CD4-positive, alpha-beta T cell treated with Interleukin-1 beta for 1 hour (primary cell): ENCODE measurements around the gene SLBP.

Experiments used
- DNase-seq, 2 donors: peaks; one replicate each; pipeline ENCODE4 v3.0.0-alpha.2; 2020 to 2022

SLBP gene

DNA sequence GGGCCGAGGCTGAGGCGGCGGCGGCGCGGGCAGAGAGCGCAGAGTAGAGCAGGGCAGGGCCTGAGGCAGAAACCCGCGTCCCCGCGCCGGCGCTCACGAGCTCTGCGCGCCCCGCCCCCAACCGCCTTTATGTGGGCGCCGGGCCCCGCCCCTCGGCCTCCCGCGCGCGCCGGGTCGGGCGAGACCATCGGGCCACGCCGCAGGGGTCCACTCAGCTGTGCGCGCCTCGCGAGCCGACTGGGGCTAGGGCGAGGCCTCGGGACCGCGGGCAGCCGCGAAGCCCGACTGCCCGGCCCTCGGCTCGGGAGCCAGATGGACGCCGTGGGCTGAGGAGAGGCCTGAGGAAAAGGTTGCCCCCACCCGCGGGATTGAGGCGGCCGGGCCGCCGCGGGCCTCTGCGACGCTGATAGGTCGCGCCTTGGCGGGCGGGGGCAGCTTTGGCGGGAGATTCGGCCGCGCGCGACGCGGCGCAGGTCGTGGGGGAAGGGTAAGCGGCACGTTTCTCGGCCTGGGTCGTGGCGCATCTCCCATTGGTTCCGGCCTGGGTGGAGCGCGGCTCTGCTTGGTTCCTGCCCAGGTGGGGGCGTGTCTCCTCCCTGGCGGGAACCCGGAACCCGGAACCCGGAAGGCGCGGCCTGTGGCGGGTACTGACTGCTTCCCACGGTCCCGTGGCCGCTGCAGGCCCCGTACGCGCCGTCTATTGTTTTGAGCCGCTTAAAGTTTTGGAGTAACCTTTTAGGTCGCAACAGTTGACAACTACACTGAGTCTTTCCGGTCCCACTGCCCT is at the start of gene SLBP:
Gene SLBP, minus strand, starts transcription at position 104 of the 787 bp plus-strand sequence. CDS start 131 bp downstream, outside the sequence.
- DNase-seq, result peak; percentile 99

DNA sequence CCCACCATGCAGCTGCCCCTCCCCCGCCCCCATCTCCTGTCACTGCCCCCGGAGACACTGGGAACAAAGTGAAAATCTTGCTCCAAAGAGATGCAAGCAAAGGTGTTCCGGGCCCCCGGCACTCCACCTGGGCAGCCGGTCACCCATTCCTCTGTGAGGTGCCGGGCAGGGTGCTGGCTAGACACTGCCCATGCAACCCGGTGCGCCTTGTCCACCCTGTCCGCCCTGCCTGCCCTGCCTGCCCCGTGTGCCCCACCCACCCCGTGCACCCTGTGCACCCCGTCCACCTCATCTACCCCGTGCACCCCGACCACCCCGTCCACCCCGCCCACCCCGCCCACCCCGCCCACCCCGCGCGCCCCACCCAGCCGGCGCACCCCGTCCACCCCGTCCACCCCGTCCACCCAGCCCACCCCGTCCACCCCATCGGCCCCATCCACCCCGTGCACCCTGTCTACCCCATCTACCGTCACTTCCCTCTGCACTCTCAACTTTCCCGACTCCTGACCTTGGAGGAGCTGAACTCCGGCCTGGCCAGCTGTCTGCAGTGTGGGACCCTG is 49.1 kb upstream of the SLBP start:
- no peak for DNase-seq

DNA sequence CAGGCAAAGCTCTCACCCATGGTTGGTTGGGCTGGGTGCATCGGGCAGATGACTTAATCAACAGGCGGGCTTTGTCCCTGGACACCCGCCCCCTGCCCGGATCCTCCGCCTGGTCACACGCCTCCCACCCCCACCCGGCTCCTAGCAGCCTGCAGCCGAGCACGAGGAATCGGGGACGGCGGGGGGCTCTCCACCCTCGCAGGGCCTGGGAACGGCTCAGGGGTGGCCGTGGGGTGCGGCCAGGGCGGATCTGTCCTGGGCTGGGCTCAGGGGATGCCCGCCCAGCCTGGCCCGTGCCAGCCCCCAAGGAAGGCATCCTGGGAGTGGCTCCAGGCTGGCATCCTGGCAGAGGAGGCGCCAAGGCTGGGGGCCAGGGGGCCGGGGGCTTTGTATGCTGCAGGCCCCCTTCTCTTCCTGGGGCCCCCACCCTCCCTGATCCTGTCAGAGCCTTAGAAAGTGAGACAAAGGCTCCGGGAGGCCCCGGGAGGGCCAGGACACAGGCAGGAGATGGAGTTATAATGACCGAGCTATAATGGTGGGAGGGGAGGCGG is 48.5 kb upstream of the SLBP start:
- no peak for DNase-seq

DNA sequence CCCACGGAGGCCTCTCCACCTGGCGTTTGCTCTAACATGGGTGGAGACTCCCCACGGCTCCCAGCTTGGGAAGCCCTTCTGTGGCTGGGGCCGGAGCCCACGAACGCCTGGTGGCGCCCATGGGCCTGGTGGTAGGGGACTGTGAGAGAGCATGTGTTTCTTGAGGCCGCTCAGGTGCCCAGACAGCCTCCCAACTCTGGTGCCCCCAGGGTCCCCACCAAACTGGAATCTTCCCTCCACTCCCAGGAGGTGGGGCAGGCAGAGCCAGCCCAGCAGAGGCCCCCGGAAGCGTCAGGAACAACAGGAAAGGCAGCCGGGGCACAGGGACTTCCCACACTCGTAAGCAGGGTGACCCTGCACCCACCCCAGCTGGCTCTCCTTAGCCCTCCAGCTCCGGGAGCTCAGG is 47.7 kb upstream of the SLBP start:
- no peak for DNase-seq

DNA sequence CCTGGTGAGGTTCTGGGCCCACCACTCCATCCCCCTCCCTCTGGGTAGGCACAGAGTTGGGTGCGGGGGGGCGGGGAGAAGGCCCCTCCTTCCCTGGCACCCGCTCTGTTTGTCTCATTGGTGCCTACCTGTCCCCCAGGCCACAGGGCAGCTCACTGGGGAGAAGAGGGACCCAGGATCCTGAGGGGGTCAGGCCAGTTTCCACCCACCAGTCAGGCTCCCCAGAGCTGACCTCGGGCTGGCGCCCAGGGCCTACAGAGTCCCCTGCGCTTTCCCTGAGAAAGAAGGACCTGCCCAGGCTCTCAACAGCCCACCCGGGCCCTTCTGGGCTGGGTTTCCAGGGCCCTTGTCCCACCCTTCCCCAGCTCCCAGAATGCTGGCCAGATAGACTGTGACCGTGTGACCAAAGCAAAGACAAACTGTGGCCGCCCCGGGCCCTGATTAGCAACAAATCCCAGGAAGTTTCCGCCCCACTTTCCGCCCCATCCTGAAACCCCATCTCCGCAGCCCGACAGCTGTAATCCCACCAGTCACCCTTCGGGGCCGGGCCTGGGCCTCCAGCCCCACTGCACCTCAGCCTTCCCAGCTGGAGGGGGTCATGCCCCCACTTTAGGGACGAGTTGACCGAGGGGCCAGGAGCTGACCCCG is 47.2 kb upstream of the SLBP start:
- DNase-seq, result no peak

DNA sequence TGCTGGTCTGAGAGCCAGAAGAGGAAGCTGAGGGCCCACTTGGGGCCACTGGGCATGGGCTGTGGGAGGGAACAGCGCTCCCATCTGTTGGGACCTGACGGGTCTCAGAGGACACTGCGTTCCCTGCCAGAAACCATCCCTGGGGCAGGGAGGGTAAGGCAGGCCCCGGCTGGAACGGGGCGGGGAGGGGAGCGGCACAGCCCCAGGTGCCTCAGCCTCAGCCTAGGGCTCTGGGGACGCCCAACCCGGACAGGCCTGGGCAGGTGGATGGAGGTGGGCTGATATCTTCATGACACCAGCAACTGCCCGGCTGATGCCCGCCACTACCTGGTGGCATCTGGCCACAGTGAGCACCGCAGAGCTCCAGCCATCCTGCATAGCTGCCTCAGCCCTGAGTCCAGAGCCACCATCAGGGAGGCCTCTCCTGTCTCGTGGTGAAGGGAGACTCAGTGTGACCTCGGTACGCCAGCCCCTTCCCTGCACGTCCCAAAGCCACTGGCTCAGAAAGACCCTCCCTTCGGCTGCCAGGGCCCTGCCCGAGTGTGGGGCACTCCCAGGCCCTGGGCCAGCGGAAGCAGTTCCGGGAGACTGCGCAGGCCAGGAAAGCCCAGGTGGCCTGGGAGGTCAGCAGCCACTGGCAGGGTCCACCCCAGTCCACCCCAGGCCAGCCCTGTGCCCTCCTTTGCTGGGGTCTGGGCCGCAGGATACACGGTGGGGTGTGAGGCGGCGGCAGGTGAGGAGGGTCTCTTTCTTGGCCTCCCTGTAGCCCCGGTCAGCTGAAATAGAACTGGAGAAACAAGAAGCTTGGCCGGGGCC is 46.4 kb upstream of the SLBP start:
- DNase-seq, result no peak

DNA sequence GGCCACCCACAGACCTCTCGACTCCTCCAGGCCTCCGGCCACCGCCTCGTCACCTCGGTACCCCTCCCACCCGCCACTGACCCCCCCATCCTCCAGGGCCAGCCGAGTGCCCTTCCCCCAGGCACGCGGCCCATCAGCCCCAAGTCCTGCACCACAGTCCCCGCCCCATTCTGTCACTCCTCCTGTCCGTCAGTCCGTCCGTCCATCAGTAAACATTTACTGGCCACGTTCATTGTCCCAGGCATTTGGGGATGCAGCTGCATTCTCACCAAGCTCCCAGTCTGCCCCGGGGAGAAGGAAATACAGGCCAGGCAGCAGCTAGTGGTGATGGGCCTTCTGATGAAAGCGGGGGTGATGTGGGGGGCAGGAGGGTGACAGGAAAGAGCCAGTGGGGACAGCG is 45.7 kb upstream of the SLBP start:
- no peak for DNase-seq

DNA sequence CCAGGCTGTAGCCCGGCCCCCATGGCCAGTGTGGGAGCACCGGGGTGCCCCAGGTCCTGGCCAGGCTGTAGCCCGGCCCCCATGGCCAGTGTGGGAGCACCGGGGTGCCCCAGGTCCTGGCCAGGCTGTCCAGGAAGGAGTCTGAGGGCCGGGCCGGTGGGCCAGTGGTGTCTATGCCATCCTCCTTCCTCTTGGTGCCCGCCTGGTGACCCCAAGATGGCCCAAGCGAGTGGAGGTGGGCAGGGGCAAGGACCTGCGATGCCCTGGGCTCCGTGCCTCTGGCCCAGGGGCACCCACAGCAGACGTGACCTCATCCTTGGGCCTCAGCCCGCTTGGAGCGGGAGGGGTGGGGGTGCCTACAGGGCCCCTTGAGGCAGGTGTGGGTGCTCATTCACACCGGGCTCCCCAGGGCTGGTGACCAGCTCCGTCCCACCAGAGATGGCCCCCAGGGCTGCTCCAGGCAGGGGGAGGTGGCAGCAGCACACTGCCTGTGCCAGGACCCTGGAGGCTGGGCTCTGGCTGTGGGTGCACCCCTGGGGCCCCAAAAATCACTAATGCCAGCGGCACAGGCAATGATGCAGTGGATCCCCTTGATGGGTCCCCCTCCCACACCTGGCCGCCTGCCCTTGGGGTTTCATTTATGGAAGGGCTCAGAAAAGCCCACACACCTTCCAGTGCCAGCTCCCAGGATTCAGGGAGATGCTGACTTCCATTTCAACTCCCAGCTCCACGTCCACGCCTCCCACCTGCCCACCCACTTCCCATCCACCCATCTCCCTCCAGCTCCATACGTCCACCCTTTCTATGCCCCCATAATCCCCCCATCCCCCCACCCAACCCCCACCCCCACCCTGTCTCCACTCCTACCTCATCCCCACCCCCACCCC is 45.0 kb upstream of the SLBP start:
- no peak for DNase-seq

DNA sequence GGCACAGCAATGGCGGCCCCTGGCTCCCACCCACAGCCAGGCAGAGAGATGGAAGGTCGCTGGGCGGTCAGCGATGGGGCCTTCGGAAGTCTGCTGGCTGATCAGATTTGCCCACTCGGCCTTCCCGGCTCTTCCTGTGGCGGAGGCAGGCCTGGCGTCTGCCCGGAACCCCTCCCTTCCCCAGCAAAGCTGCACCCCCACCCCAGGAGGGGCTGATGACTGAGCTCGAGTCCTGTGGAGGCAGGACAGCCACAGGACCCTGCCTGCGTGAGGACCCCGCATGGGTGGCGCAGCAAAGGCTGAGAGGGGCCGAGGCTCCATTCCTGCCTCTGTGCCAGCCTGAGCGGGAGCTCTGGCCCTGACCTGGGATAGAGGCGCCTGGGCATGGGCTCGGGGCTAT is 44.0 kb upstream of the SLBP start:
- no peak for DNase-seq

DNA sequence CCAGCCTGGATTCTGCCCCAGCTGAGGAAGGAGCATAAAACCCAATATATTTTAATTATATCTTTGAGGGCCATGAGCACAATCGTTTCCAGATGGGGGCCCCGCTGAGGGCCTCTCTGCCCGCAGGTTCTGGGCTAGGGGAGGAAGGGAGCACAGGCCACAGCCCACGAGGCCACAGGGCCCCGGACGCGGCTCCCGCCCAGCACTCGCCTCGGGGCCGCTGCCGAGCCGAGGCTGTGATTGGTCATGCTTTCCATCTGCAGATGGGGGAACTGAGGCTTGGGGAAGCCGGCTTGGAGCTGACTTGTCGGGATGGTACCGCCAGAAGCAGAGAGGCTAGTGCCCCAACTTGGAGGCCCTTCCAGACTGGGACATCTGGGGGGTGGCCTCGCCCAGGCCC is 43.2 kb upstream of the SLBP start:
- DNase-seq, result no peak

DNA sequence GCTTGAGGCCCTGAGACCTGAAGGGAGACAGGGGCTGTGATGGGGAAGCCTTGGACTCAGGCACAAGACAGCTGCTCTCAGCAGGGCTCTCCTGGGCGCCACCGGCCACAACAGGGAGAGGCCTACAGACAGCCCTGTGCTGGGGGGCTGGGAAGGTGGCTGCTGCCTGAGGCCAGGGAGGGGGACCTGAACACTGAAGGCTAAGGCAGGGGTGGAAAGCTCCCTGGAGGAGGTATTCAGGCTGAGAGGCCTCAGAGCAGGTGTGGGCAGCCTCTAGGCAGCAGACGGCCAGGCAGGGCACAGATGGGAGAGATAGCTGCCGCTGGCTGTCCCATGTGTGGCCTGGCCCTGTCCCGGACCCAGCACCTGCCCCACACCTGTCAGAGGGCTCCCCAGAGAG is 42.2 kb upstream of the SLBP start:
- DNase-seq, result no peak

DNA sequence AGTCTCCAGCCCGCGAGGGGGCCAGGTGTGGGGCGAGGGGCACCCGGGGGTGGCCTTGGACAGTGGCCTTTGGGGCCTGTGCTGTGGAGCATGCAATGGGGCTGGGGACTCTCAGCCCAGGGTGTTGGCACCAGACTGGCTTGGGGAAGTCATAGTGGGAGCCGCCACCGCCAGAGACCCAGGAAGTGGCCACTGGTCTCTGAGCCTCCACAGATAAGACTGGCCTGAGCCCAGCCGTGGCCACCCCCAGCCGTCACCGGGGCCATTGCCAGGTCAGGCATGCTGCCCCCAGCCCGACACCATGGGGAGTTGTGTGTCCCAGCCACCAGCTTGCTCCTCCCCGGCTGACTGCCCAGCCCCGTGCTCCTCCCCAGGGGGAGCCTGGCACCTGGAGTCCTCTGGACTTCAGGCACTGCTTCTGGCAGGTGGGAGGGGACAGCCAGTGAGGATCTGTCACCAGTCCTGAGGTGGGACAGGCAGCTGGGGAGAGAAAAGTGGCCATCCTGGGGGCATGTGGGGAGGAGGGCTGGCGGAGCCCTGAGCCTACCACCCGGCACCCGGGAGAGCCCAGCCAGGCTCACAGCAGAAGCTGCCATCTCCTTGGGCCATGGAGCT is 41.7 kb upstream of the SLBP start:
- DNase-seq, result no peak

DNA sequence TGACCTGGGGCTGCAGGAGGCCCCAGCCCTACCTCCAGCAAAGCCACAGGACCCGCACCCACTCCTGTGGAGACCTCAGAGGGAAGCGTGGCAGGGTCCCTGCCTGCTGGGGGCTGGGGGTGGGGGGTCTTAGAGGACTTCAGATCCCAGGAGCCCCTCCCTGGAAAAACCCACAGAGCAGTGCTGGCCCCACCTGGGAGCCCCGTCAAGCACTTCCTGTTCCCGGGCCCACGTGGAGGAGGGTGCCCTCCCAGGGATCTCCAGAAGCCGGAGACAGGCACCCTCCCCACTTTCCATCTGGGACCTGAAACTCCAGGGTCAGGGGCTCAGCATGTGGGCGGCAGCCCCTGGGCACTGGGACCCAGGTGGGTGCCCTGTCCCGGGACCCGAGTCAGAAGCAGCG is 41.2 kb upstream of the SLBP start:
- no peak for DNase-seq

DNA sequence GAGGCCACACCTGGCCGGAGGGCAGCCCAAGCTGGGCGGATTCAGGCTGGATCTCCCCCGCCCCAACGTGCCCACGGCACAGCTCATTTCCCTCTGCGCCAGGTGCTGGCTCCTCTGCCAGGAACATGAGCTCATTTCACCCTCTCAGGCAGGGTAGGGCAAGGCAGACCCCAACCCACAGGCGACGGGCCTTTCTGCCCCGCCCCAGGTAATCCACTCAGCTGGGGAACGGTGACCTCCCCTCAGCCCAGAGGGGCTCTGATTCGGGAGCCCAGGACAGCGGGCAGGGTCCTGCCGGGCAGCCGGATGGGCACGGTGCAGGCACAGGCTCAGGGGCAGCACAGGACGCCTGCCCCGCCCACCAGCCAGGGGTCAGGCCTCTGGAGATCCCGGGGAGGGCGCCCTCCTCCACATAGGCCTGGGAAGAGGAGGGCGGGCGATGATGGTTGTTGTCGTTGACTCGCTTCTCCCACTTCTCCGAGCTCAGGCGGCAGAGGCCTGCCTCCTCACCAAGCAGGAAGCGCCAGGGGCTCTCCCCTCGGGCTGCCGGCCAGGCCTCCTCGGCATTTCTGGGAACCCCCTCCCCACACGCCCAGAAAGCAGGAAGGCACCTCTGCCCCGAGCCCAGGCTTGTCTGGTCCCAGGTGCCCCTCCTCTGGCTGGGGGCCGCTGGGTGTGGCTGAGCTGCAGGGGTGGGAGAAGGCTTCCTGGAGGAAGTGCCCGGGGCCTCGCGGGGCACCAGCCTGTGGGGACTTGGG is 40.3 kb upstream of the SLBP start:
- DNase-seq, result peak; percentile 7 to 15

DNA sequence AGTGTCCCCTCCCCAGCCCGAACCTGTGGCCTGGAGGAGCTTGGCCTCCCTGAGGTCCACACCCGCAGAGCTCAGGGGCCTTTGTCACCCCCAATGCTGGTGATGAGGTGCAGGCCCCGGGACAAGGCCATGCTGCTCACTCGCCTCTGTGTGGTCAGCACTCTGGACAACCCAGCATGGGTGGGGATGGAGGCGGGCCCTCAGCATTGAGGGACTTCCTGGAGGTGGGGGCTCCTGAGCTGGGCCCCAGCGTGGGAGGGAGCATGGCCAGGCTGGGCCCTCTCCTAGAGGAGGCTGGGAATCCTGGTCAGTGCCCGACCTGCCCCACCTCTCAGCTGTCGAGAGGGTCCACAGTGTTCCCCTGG is 39.8 kb upstream of the SLBP start:
- DNase-seq, result no peak

DNA sequence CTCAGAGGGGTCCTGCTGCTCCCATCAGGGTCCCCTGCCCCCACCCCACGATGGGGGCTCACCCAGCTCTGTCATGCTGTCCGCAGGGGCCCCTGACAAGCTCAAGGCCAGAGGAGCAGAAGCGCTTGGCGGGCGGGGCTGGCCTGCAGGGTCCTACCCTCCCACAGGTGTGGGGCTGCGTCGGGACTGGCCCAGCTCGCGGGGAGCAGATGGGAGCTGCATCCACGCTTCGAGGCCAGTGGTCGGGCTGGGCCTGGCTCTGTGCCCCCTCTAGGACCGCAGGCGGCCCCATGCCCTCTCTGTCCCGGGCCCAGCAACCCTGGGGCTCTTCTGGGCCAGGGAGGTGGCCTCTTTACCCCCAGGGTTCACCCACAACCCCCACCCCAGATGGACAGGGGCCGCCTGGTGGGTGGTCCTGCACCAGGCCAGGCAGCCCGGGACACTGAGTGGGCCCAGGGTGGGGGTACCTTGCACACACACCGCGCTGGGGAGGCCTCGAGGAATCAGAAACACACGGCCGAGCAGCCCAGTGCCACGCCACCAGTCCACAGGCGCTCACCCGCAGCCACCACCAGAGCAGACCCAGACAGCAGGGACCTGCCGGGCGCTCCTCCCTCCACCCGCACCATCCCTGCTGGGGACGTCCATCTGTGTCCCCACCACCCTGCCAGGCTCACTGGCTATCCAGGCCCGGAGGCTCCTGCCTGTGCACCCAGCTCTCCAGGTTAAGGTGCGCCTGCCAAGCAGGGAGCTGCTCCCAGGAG is 39.2 kb upstream of the SLBP start:
- no peak for DNase-seq

DNA sequence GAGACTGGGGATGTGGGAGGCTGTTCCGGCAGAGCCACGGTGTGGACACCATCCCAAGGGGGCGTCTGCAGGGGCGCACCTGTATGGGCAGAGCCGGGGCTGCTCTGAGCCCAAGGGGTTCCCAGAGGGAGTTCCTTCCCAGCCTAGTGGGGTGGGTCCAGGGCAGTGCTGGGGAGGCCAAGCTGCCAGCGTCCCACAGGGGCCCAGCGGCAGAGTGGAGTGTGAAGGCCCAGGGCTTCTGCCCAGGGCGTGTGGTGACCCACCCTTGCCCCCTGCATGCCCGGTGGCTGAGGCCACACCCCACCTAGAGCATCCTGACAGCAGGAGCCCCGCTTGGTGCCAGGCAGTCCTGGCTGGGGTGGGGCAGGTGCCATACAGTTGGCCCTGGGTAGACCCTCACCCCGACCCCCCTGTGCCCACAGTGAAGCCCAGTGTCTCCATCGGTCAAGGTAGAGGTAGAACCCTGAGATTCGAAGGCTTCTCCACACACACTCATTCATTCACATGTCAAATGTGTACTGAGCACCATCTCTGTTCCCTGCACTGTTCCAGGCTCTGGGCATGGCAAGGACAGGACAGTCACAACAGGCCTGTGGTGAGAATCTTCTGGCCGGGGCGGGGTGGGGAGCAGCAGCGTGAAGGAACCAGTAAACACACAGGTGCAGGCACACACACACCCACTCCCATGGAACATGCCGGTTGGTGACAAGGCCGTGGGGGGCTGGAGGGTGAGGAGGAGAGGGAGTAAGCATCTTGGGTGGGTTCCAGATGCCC is 38.4 kb upstream of the SLBP start:
- DNase-seq, result no peak

DNA sequence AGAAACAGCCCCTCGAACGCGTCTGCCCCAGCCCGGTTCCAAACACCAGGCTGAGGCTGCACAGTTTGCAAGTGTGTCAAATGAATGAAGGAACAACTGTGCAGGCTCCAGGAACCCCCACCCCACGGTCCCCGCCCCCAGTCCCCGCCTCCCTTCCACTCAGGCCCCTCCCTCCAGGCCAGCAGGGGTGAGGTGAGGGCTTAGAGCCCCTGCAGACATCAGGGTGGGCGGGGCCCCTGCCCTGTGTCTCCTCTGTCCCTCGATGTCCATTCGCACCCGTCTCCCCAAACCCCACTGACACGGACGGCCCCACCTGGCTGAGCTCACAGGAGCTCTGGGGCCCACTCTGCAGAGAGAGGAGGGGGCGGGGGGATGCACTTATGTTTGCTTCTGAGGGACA is 37.7 kb upstream of the SLBP start:
- no peak for DNase-seq

DNA sequence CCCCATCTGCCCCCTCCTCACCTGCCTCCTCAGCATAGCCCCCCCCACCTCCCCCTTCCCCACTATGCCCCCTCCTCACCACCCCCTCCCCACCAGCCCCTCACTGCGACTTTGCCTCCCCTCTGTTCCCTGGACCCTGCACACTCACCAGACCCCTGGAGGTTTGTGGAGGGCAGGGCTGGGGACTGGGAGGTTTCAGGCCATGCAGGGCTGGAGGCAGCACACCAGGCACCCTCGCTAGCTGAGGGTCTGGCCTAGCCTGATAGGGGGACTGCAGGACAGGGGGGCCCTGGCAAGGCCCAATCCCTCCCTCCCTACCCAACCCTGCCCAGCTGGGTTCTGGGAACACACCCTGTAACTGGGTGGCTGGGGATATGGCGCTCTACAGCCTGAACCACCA is 37.3 kb upstream of the SLBP start:
- no peak for DNase-seq
